Neuron (in vitro differentiated cells): ENCODE results near the gene SELENOF.

Source experiments
- H2AFZ ChIP-seq: one replicate; pipeline ENCODE4 v1.6.1; 2013; ENCODE audit warnings: low read depth, mild to moderate bottlenecking, inconsistent platforms, low read length, moderate library complexity
- H3K27me3 ChIP-seq: one replicate; pipeline ENCODE4 v1.6.1; 2013; ENCODE audit warnings: low read length; ENCODE audit not compliant: insufficient read depth
- H3K36me3 ChIP-seq: one replicate; pipeline ENCODE4 v1.6.1; 2013; ENCODE audit warnings: low read length; ENCODE audit not compliant: insufficient read depth
- H3K4me1 ChIP-seq: one replicate; pipeline ENCODE4 v1.6.1; 2013; ENCODE audit warnings: low read length; ENCODE audit not compliant: insufficient read depth
- H3K4me3 ChIP-seq: 2 replicates; pipeline ENCODE4 v1.5.1; 2013; ENCODE audit warnings: mild to moderate bottlenecking, low read length, moderate library complexity
- H3K9me3 ChIP-seq: one replicate; pipeline ENCODE4 v1.6.1; 2013; ENCODE audit warnings: low read length

Gene SELENOF

GRCh38 chr1:86913896-86914600 is at the start of gene SELENOF:
SELENOF (minus strand) TSS chr1:86914126; CDS start chr1:86914111, 15 bp downstream.
- Histone ChIP-seq H3K9me3 (no peaks in the 10 kb centered on the region), H3K4me1 (peaks cover 17% of the 10 kb centered on the region), H3K4me3 (peak within 1 kb of the TSS; percentile 98), H2AFZ (peak within 1 kb of the TSS; percentile 82), H3K36me3 (peaks cover 7% of the 10 kb centered on the region), H3K27me3 (no peaks in the 10 kb centered on the region)

GRCh38 chr1:86960548-86960947 is 46.6 kb upstream of the SELENOF start:
- Histone ChIP-seq H3K36me3 (peaks cover 3% of the 10 kb centered on the region), H2AFZ (no peak overlapping the region), H3K27me3 (no peaks in the 10 kb centered on the region), H3K4me3 (no peak overlapping the region), H3K4me1 (no peaks in the 10 kb centered on the region), H3K9me3 (peaks cover 4% of the 10 kb centered on the region)

GRCh38 chr1:86957221-86957620 is 43.3 kb upstream of the SELENOF start:
- peaks cover under 1% of the 10 kb centered on the region for H3K4me1 ChIP-seq
- peaks cover 3% of the 10 kb centered on the region for H3K36me3 ChIP-seq
- H2AFZ ChIP-seq, result no peak overlapping the region
- H3K4me3 ChIP-seq, result no peak overlapping the region
- H3K27me3 ChIP-seq, result no peaks in the 10 kb centered on the region
- peaks cover 2% of the 10 kb centered on the region for H3K9me3 ChIP-seq

GRCh38 chr1:86956221-86956620 is 42.3 kb upstream of the SELENOF start:
- Histone ChIP-seq H3K4me1 (peaks cover 10% of the 10 kb centered on the region), H3K27me3 (no peaks in the 10 kb centered on the region), H3K9me3 (peaks cover 2% of the 10 kb centered on the region), H3K4me3 (no peak overlapping the region), H3K36me3 (peaks cover 3% of the 10 kb centered on the region), H2AFZ (no peak overlapping the region)

- no peak overlapping the region for H3K4me3 ChIP-seq
- H2AFZ ChIP-seq, result no peak overlapping the region
- H3K4me1 ChIP-seq, result peaks cover 16% of the 10 kb centered on the region
- H3K9me3 ChIP-seq, result peaks cover 2% of the 10 kb centered on the region
- H3K36me3 ChIP-seq, result peaks cover 3% of the 10 kb centered on the region
- no peaks in the 10 kb centered on the region for H3K27me3 ChIP-seq
These were observed 41.8 kb upstream of the SELENOF start for GRCh38 chr1:86955678-86956077.

- Histone ChIP-seq H3K36me3 (no peaks in the 10 kb centered on the region), H3K4me1 (peaks cover 28% of the 10 kb centered on the region)
These were observed 39.2 kb upstream of the SELENOF start for GRCh38 chr1:86953167-86953566.

GRCh38 chr1:86951430-86951829 is 37.5 kb upstream of the SELENOF start:
- H3K9me3 ChIP-seq, result no peaks in the 10 kb centered on the region
- H3K27me3 ChIP-seq, result no peaks in the 10 kb centered on the region
- H2AFZ ChIP-seq, result no peak overlapping the region
- no peak overlapping the region for H3K4me3 ChIP-seq
- no peaks in the 10 kb centered on the region for H3K36me3 ChIP-seq
- H3K4me1 ChIP-seq, result peaks cover 36% of the 10 kb centered on the region

More at GRCh38 chr1:86953167-86953566, 39.2 kb upstream of the SELENOF start:
- H2AFZ ChIP-seq, result no peak overlapping the region
- no peaks in the 10 kb centered on the region for H3K27me3 ChIP-seq
- H3K4me3 ChIP-seq, result no peak overlapping the region
- no peaks in the 10 kb centered on the region for H3K9me3 ChIP-seq

DNA sequence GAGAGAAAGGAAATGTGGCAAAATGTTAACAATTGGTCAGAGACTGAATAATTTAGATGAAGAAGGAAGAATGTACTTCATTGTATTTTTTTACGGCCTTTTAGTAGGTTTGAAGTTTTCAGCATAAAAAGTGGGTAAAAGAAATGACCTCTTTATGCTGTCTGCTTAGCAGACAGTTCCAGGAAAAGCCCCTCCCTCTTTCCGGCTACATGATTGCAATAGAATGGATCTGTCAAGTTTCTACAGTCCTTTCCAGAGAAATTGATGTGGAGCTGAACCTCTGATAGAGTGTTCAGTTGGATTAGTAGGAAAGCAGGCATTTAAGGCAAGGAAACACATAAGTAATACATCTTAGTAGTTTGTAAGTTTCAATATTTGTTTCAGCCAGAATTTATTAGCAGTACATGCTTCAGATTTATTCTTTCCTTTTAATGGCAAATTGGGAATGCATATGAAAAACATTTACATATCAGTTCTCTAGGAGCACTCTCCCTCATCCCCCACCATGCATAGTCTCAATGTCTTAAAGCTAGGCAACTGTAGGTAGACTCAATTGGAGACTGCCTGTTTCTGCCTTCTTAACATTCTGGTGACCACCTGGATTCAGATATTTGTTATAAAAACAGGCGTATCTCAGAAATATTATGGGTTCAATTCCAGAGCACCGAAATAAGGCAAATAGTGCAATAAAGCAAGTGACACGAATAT is 36.9 kb upstream of the SELENOF start:
- Histone ChIP-seq H3K36me3 (no peaks in the 10 kb centered on the region), H3K9me3 (no peaks in the 10 kb centered on the region), H3K27me3 (no peaks in the 10 kb centered on the region), H3K4me3 (no peak overlapping the region), H3K4me1 (peaks cover 36% of the 10 kb centered on the region), H2AFZ (no peak overlapping the region)

- Histone ChIP-seq H3K4me3 (no peak overlapping the region), H3K4me1 (peaks cover 36% of the 10 kb centered on the region), H3K9me3 (no peaks in the 10 kb centered on the region), H3K27me3 (no peaks in the 10 kb centered on the region), H2AFZ (no peak overlapping the region), H3K36me3 (no peaks in the 10 kb centered on the region)
These were observed 34.3 kb upstream of the SELENOF start for GRCh38 chr1:86948212-86948611.

- H3K27me3 ChIP-seq, result no peaks in the 10 kb centered on the region
- no peaks in the 10 kb centered on the region for H3K36me3 ChIP-seq
- peaks cover 8% of the 10 kb centered on the region for H3K4me1 ChIP-seq
- H3K4me3 ChIP-seq, result no peak overlapping the region
- no peaks in the 10 kb centered on the region for H3K9me3 ChIP-seq
- H2AFZ ChIP-seq, result no peak overlapping the region
These were observed 28.8 kb upstream of the SELENOF start for GRCh38 chr1:86942743-86943142.

GRCh38 chr1:86942042-86942441 is 28.1 kb upstream of the SELENOF start:
- H3K4me3 ChIP-seq, result no peak overlapping the region
- H2AFZ ChIP-seq, result no peak overlapping the region
- H3K9me3 ChIP-seq, result no peaks in the 10 kb centered on the region
- H3K36me3 ChIP-seq, result no peaks in the 10 kb centered on the region
- H3K4me1 ChIP-seq, result peaks cover 2% of the 10 kb centered on the region
- no peaks in the 10 kb centered on the region for H3K27me3 ChIP-seq

DNA sequence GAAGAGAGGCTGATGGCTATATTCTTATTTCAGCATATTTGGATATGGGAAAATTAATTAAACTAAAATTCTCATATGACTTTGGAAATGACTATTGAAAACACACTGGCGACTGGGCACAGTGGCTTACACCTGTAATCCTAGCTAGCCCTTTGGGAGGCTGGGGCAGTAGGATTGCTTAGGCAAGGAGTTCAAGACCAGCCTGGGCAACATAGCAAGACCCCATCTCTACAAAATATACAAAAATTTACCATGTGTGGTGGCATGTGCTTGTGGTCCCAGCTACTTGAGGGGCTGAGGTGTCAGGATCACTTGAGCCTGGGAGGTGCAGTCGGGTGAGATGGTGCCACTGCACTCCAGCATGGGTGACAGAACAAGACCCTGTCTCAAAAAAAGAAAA is 26.7 kb upstream of the SELENOF start:
- Histone ChIP-seq H3K27me3 (no peaks in the 10 kb centered on the region), H3K4me1 (no peaks in the 10 kb centered on the region), H3K4me3 (no peak overlapping the region)

DNA sequence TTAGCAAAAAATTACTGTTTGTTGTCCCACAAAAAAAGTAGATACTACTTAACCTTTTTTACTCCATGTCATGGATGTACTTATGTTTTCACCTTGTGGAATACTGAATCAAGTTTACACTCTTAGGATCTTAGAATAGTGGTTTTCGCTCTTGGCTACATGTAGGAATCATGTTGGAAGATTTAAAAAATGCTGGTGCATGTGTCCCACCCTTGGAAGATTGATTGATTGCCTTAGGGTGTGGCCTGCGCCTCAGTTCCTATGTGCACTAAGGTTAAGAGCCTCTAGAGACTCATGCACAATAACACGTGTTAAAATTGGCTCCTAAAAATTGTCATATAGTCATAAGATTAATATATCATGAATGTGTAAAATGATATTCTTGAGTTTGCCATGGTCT is 25.5 kb upstream of the SELENOF start:
- Histone ChIP-seq H3K36me3 (no peaks in the 10 kb centered on the region), H3K4me3 (no peak overlapping the region), H3K27me3 (no peaks in the 10 kb centered on the region), H3K4me1 (no peaks in the 10 kb centered on the region), H3K9me3 (no peaks in the 10 kb centered on the region), H2AFZ (no peak overlapping the region)

More for the DNA sequence above, 26.7 kb upstream of the SELENOF start:
- no peaks in the 10 kb centered on the region for H3K36me3 ChIP-seq
- H2AFZ ChIP-seq, result no peak overlapping the region
- H3K9me3 ChIP-seq, result no peaks in the 10 kb centered on the region
